ENCODE results near the gene TRIP6.
"Not testable (repeated sequence)": the region's sequence is repeated elsewhere in the genome, so short reads cannot be mapped to it uniquely, and the experiment has no call there.

TRIP6 gene

GRCh38 chr7:100902638-100903037 is 35.5 kb downstream of the TRIP6 start:
- CTCF ChIA-PET = interaction anchor here (0.6 kb wide), 2 partner anchors 15 to 155 kb away, joined by 3 to 4 read pairs; no protein-coding TSS in a partner anchor

GRCh38 chr7:100908512-100908911 is 41.3 kb downstream of the TRIP6 start:
- CTCF ChIA-PET = no interaction called here
- TF ChIP-seq FOXM1 (IDR thresholded peaks at IDR 0.05; ENCODE audit: borderline replicate concordance) = no peak
- no peak for TF ChIP-seq LEF1 (IDR thresholded peaks at IDR 0.05; ENCODE audit: borderline replicate concordance)
- TF ChIP-seq ZNF384 (IDR thresholded peaks at IDR 0.05) = no peak
- TF ChIP-seq ARNT (IDR thresholded peaks at IDR 0.05) = no peak
- no peak for TF ChIP-seq PKNOX1 (IDR thresholded peaks at IDR 0.05)
- TF ChIP-seq ELF4 (IDR thresholded peaks at IDR 0.05) = no peak
- no peak for TF ChIP-seq HDGF (IDR thresholded peaks at IDR 0.05; ENCODE audit: borderline replicate concordance)
- no peak for TF ChIP-seq SUZ12 (IDR thresholded peaks at IDR 0.05)
- TF ChIP-seq L3MBTL2 (conservative IDR thresholded peaks at IDR 0.05) = no peak
- no peak for TF ChIP-seq NFRKB (IDR thresholded peaks at IDR 0.05)
- POLR2A ChIA-PET = no interaction called here
- DNase-seq (ENCODE audit: extremely low spot score) = no peak

More at GRCh38 chr7:100902638-100903037, 35.5 kb downstream of the TRIP6 start:
- no peak for TF ChIP-seq SUZ12 (IDR thresholded peaks at IDR 0.05)
- no peak for TF ChIP-seq HDGF (IDR thresholded peaks at IDR 0.05; ENCODE audit: borderline replicate concordance)
- TF ChIP-seq ARNT (IDR thresholded peaks at IDR 0.05) = no peak
- TF ChIP-seq LEF1 (IDR thresholded peaks at IDR 0.05; ENCODE audit: borderline replicate concordance) = no peak
- TF ChIP-seq L3MBTL2 (conservative IDR thresholded peaks at IDR 0.05) = no peak
- no peak for TF ChIP-seq FOXK2 (IDR thresholded peaks at IDR 0.05)
- no peak for TF ChIP-seq ZNF384 (IDR thresholded peaks at IDR 0.05)
- no peak for TF ChIP-seq CTBP1 (IDR thresholded peaks at IDR 0.05; ENCODE audit: borderline replicate concordance)
- POLR2A ChIA-PET = no interaction called here
- no peak for DNase-seq (ENCODE audit: extremely low spot score)

GRCh38 chr7:100910443-100910842 is 43.3 kb downstream of the TRIP6 start:
- CTCF ChIA-PET; POLR2A ChIA-PET; DNase-seq (ENCODE audit: extremely low spot score): not testable (repeated sequence)

GRCh38 chr7:100911484-100911883 is 44.3 kb downstream of the TRIP6 start:
- DNase-seq (ENCODE audit: extremely low spot score) = no peak
- POLR2A ChIA-PET = no interaction called here
- TF ChIP-seq FOXA1 (IDR thresholded peaks at IDR 0.05) = no peak
- no peak for TF ChIP-seq CTBP1 (IDR thresholded peaks at IDR 0.05; ENCODE audit: borderline replicate concordance)
- no peak for TF ChIP-seq FOXK2 (IDR thresholded peaks at IDR 0.05)
- TF ChIP-seq FOXM1 (IDR thresholded peaks at IDR 0.05; ENCODE audit: borderline replicate concordance) = no peak
- no peak for TF ChIP-seq SUZ12 (IDR thresholded peaks at IDR 0.05)
- no peak for TF ChIP-seq PKNOX1 (IDR thresholded peaks at IDR 0.05)
- CTCF ChIA-PET = no interaction called here

GRCh38 chr7:100914208-100914878 is 47.2 kb downstream of the TRIP6 start:
- TF ChIP-seq ZNF384 (IDR thresholded peaks at IDR 0.05) (no peak), FOXM1 (IDR thresholded peaks at IDR 0.05; ENCODE audit: borderline replicate concordance) (no peak), ELF4 (IDR thresholded peaks at IDR 0.05) (no peak), FOXK2 (IDR thresholded peaks at IDR 0.05) (no peak), ARNT (IDR thresholded peaks at IDR 0.05) (no peak), SUZ12 (IDR thresholded peaks at IDR 0.05) (no peak), TARDBP (IDR thresholded peaks at IDR 0.05) (no peak), BHLHE40 (IDR thresholded peaks at IDR 0.05; ENCODE audit: borderline replicate concordance) (no peak), SP1 (IDR thresholded peaks at IDR 0.05) (no peak), LEF1 (IDR thresholded peaks at IDR 0.05; ENCODE audit: borderline replicate concordance) (no peak), FOXA1 (IDR thresholded peaks at IDR 0.05) (no peak), L3MBTL2 (conservative IDR thresholded peaks at IDR 0.05) (no peak), HDGF (IDR thresholded peaks at IDR 0.05; ENCODE audit: borderline replicate concordance) (no peak), PKNOX1 (IDR thresholded peaks at IDR 0.05) (no peak), NFRKB (IDR thresholded peaks at IDR 0.05) (no peak), CTBP1 (IDR thresholded peaks at IDR 0.05; ENCODE audit: borderline replicate concordance) (no peak)
- ChIA-PET POLR2A (no interaction called here), CTCF (no interaction called here)
- no peak for DNase-seq (ENCODE audit: extremely low spot score)

GRCh38 chr7:100914879-100915447 is 47.8 kb downstream of the TRIP6 start:
- TF ChIP-seq FOXM1 (IDR thresholded peaks at IDR 0.05; ENCODE audit: borderline replicate concordance) (no peak), ELF4 (IDR thresholded peaks at IDR 0.05) (no peak), TARDBP (IDR thresholded peaks at IDR 0.05) (no peak), ARNT (IDR thresholded peaks at IDR 0.05) (no peak), BHLHE40 (IDR thresholded peaks at IDR 0.05; ENCODE audit: borderline replicate concordance) (no peak), L3MBTL2 (conservative IDR thresholded peaks at IDR 0.05) (no peak)
- CTCF ChIA-PET = no interaction called here
- no peak for DNase-seq (ENCODE audit: extremely low spot score)
- POLR2A ChIA-PET = no interaction called here

- POLR2A ChIA-PET = interaction anchor here (1.4 kb wide), 1 partner anchor 29 kb away, joined by 3 read pairs; the partner anchor contains the start of gene UFSP1
- CTCF ChIA-PET; DNase-seq (ENCODE audit: extremely low spot score): not testable (repeated sequence)
Measured at GRCh38 chr7:100919335-100919734, 52.1 kb downstream of the TRIP6 start.

GRCh38 chr7:100919779-100920437 is 52.7 kb downstream of the TRIP6 start:
- CTCF ChIA-PET; DNase-seq (ENCODE audit: extremely low spot score): not testable (repeated sequence)
- POLR2A ChIA-PET = interaction anchor here (1.4 kb wide), 1 partner anchor 30 kb away, joined by 3 read pairs; the partner anchor contains the start of gene UFSP1

All from HEK293T (cell line).